MCF 10A (cell line): ENCODE measurements around the gene TTYH1. TPM values are rescaled to one million over a fixed set of nuclear protein-coding genes. Genes with fewer than 3 reads are reported as not detected.

Experiments used
- BruUV-seq: library from RNA; stranded (reverse); fragments of 400-500 nt; replicated peaks from 2 replicates; lab custom pipeline; 2021; lab: Mats Ljungman, UMichigan
- CTCF ChIA-PET: fragments of 300-600 bp; sonication (Branson Sonifier 250); formaldehyde crosslinking; extraction: SDS; loops from one replicate; lab custom pipeline; 2021; ENCODE audit warnings: antibody characterized with exemption, inconsistent platforms; lab: Yijun Ruan, JAX
- POLR2A ChIA-PET: fragments of 300-600, 350-650 bp; sonication (Branson Sonifier 250); formaldehyde crosslinking; extraction: SDS; loops from one replicate; lab custom pipeline; 2020; ENCODE audit warnings: antibody characterized with exemption, inconsistent platforms; lab: Yijun Ruan, JAX
- DNase-seq: peaks from one replicate; pipeline ENCODE4 v3.0.0-alpha.2; 2018; ENCODE audit not compliant: unreplicated experiment
- H3K27ac Mint-ChIP-seq: one replicate; pipeline ENCODE4 v1.8.0; 2022; ENCODE audit warnings: mild to moderate bottlenecking, low read depth, mixed read lengths; ENCODE audit not compliant: unreplicated experiment
- H3K27me3 Mint-ChIP-seq: one replicate; pipeline ENCODE4 v1.8.0; 2022; ENCODE audit warnings: mixed read lengths; ENCODE audit not compliant: insufficient read depth, unreplicated experiment
- H3K36me3 Mint-ChIP-seq: one replicate; pipeline ENCODE4 v1.8.0; 2022; ENCODE audit warnings: mild to moderate bottlenecking, moderate library complexity, mixed read lengths; ENCODE audit not compliant: insufficient read depth, unreplicated experiment
- H3K4me1 Mint-ChIP-seq: one replicate; pipeline ENCODE4 v1.8.0; 2022; ENCODE audit warnings: mixed read lengths; ENCODE audit not compliant: insufficient read depth, unreplicated experiment
- H3K4me3 Mint-ChIP-seq: one replicate; pipeline ENCODE4 v1.8.0; 2022; ENCODE audit warnings: mild to moderate bottlenecking, moderate library complexity, mixed read lengths; ENCODE audit not compliant: unreplicated experiment
- H3K9me3 Mint-ChIP-seq: one replicate; pipeline ENCODE4 v1.8.0; 2022; ENCODE audit warnings: mixed read lengths; ENCODE audit not compliant: unreplicated experiment
- intact Hi-C: fragments of 100-400 bp; cut with micrococcal nuclease; formaldehyde crosslinking; loops from 2 replicates; pipeline ENCODE4 v1.14.1; 2022
- total RNA-seq: library from RNA; stranded (reverse); gene quantifications from 2 replicates; pipeline ENCODE4 v1.2.3, GENCODE V29; 2022
- TF ChIP-seq, protein P1 (sequence below): fragments of 200-600 bp; IDR thresholded peaks from one replicate; pipeline ENCODE4 v1.8.0; 2022; ENCODE audit warnings: antibody characterized with exemption, mild to moderate bottlenecking; ENCODE audit not compliant: unreplicated experiment

Gene TTYH1
- total RNA-seq, 1 experiment from 2014 or later = not detected

DNA sequence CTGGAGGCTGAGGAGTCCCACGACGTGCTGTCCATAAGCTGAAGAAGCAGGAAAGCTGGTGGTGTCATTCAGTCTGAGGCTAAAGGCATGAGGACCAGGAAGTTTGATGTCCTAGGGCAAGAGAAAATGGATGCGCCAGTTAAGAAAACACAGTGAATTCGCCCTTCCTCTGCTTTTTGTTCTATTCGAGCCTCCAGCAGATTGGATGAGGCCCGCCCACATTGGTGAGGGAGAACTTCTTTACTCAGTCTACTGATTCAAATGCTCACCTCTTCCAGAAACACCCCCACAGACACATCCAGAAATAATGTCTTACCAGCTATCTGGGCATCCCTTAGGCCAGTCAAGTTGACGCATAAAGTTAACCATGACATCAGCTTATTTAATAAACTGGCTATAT is 7.5 kb upstream of the TTYH1 start:
- Mint-ChIP-seq H3K9me3 (peaks cover 28% of the 10 kb centered on the region), H3K4me1 (no peaks in the 10 kb centered on the region), H3K4me3 (no peak overlapping the region), H3K27ac (no peak overlapping the region), H3K36me3 (peaks cover 6% of the 10 kb centered on the region), H3K27me3 (no peaks in the 10 kb centered on the region)
- BruUV-seq = no TSS peak
- TF ChIP-seq, protein P1, sequence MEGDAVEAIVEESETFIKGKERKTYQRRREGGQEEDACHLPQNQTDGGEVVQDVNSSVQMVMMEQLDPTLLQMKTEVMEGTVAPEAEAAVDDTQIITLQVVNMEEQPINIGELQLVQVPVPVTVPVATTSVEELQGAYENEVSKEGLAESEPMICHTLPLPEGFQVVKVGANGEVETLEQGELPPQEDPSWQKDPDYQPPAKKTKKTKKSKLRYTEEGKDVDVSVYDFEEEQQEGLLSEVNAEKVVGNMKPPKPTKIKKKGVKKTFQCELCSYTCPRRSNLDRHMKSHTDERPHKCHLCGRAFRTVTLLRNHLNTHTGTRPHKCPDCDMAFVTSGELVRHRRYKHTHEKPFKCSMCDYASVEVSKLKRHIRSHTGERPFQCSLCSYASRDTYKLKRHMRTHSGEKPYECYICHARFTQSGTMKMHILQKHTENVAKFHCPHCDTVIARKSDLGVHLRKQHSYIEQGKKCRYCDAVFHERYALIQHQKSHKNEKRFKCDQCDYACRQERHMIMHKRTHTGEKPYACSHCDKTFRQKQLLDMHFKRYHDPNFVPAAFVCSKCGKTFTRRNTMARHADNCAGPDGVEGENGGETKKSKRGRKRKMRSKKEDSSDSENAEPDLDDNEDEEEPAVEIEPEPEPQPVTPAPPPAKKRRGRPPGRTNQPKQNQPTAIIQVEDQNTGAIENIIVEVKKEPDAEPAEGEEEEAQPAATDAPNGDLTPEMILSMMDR = no peak
- DNase-seq = no peak
- ChIA-PET POLR2A (no interaction called here), CTCF (interaction anchor here (0.6 to 2.3 kb wide), 3 partner anchors 17 to 793 kb away, joined by 3 to 11 read pairs (median 4); no protein-coding TSS in a partner anchor)
- intact Hi-C loops = no loop called here

DNA sequence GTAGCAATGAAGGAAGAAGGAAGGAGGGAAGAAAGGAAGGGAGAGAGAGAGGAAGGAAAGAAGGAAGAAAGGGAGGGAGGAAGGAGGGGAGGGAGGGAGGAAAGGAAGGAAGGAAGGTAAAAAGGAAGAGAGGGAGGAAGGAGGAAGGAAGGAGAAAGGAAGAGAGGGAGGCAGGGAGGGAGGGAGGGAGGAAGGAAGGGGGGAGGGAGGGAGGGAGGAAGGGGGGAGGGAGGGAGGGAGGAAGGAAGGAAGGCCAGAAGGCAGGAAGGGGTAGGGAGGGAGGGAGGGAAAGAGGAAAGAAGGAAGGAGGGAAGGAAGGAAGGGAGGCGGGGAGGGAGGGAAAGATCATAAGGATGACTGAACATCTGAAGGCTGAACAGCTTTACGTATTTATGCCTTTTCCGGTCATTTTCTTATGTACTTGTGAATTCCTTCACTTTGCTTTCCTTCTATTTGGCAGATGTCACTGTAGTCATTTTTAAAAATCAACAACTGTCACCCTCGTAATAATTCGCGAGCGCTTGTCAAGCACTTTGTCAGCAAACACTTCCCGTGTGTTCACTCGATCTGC is 6.7 kb upstream of the TTYH1 start:
- ChIA-PET POLR2A (no interaction called here), CTCF (interaction anchor here (0.7 to 2.3 kb wide), 2 partner anchors 17 to 19 kb away, joined by 3 to 11 read pairs; no protein-coding TSS in a partner anchor)
- H3K27ac Mint-ChIP-seq = no peak overlapping the region
- H3K9me3 Mint-ChIP-seq = peaks cover 27% of the 10 kb centered on the region
- peaks cover 7% of the 10 kb centered on the region for H3K27me3 Mint-ChIP-seq
- intact Hi-C loops = no loop called here
- no peak overlapping the region for H3K4me3 Mint-ChIP-seq
- H3K36me3 Mint-ChIP-seq = peaks cover 6% of the 10 kb centered on the region
- TF ChIP-seq, protein P1 = no peak
- BruUV-seq = no TSS peak
- no peaks in the 10 kb centered on the region for H3K4me1 Mint-ChIP-seq
- no peak for DNase-seq

DNA sequence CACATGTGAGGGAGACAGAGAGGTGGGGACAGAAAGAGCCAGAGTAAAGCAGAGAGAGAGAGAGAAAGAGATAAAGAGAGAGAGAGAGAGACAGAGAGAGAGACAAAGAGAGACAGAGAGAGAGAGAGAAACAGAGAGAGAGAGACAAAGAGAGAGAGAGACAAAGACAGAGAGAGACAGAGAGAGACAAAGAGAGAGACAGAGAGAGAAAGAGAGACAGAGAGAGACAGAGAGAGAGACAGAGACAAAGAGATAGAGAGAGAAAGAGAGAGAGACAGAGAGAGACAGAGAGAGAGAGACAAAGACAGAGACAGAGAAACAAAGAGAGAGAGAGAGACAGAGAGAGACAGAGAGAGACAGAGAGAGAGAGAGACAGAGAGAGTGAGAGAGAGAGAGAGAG is 4.2 kb upstream of the TTYH1 start:
- intact Hi-C loops = no loop called here
- ChIA-PET CTCF (interaction anchor here (0.6 to 1.3 kb wide), 2 partner anchors 20 to 21 kb away, joined by 4 to 6 read pairs; no protein-coding TSS in a partner anchor), POLR2A (no interaction called here)
- no peak for DNase-seq
- BruUV-seq = no TSS peak
- Mint-ChIP-seq H3K9me3 (peaks cover 29% of the 10 kb centered on the region), H3K4me1 (no peaks in the 10 kb centered on the region), H3K36me3 (peaks cover 6% of the 10 kb centered on the region), H3K4me3 (no peak overlapping the region), H3K27me3 (peaks cover 18% of the 10 kb centered on the region), H3K27ac (no peak overlapping the region)
- TF ChIP-seq, protein P1 = no peak

DNA sequence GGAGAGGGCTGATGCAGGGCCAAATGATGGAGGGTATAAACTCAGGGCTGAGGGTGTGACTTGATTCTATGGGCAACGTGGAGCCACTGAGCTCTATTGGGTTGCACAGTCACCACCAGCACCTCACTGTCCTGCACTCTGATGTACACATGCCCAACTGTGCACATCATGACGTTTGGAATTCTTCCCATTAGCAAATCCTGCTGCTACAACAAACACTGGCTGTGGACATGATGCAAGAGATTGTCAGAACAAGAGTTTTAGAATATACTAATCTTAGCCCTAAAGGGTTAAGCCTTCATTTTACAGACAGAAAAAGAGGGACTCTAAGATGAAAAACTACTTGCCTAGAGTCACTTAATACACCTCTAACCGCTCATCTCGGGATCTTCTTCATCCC is 2.4 kb upstream of the TTYH1 start:
- no TSS peak for BruUV-seq
- H3K9me3 Mint-ChIP-seq = peaks cover 32% of the 10 kb centered on the region
- intact Hi-C loops = no loop called here
- ChIA-PET CTCF (no interaction called here), POLR2A (no interaction called here)
- no peak overlapping the region for H3K4me3 Mint-ChIP-seq
- peaks cover 31% of the 10 kb centered on the region for H3K27me3 Mint-ChIP-seq
- TF ChIP-seq, protein P1 = no peak
- H3K27ac Mint-ChIP-seq = no peak overlapping the region
- DNase-seq = no peak
- no peaks in the 10 kb centered on the region for H3K4me1 Mint-ChIP-seq
- H3K36me3 Mint-ChIP-seq = peaks cover 6% of the 10 kb centered on the region
